ENCODE measurements around the gene FBXO30.

The FBXO30 gene

DNA sequence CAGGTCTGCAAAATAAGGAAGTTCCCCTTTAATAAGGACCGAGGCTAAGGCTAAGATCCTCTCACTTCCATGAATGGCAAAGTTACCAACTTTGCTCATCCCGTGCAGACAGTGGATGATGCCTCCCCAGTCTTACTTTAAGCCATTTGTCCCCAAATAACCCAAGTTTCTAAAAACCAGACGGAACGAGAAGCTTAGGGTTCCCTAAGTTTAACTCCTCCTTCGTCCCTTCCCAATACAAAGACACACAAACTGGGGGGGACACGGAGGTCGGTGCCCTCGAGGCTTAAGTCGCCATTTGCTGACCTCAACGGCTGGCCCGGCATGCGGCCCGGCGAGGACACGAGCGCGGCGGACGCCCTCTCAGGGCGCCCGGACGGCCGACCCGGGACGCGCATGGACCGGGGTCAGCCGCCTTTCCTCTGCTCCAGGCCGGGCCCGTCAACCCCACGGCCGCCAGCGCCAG lies 527 bp downstream of the FBXO30 start:
- H2AFZ ChIP-seq (ENCODE audit: low read depth, low read length, severe bottlenecking): peak overlapping the region; percentile 94
- peaks cover 13% of the 10 kb centered on the region for H3F3A ChIP-seq (ENCODE audit: insufficient read depth)
- TF ChIP-seq, protein P1, sequence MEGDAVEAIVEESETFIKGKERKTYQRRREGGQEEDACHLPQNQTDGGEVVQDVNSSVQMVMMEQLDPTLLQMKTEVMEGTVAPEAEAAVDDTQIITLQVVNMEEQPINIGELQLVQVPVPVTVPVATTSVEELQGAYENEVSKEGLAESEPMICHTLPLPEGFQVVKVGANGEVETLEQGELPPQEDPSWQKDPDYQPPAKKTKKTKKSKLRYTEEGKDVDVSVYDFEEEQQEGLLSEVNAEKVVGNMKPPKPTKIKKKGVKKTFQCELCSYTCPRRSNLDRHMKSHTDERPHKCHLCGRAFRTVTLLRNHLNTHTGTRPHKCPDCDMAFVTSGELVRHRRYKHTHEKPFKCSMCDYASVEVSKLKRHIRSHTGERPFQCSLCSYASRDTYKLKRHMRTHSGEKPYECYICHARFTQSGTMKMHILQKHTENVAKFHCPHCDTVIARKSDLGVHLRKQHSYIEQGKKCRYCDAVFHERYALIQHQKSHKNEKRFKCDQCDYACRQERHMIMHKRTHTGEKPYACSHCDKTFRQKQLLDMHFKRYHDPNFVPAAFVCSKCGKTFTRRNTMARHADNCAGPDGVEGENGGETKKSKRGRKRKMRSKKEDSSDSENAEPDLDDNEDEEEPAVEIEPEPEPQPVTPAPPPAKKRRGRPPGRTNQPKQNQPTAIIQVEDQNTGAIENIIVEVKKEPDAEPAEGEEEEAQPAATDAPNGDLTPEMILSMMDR (IDR thresholded peaks at IDR 0.05; ENCODE audit: insufficient read depth, low read length, poor library complexity, severe bottlenecking): no peak
- TF ChIP-seq EZH2phosphoT487 (conservative IDR thresholded peaks at IDR 0.05; ENCODE audit: low read length): no peak
- H3K27ac ChIP-seq (ENCODE audit: low read depth, low read length): peak overlapping the region; percentile 56
- no peaks in the 10 kb centered on the region for H3K36me3 ChIP-seq (ENCODE audit: low read length)
- H3K79me2 ChIP-seq (ENCODE audit: insufficient read depth, low read length): peaks cover 52% of the 10 kb centered on the region
- no peaks in the 10 kb centered on the region for H3K9me3 ChIP-seq (ENCODE audit: insufficient read depth, low read length)
- H4K20me1 ChIP-seq (ENCODE audit: low read depth, low read length): peaks cover 13% of the 10 kb centered on the region; the same call in 1 of the 2 replicates
- peak overlapping the region; percentile 96 for H3K4me2 ChIP-seq (ENCODE audit: low read depth, low read length, poor library complexity, severe bottlenecking)
- H3K27me3 ChIP-seq (ENCODE audit: low read length): no peaks in the 10 kb centered on the region
- H3K9me2 ChIP-seq (replicated peaks; ENCODE audit: insufficient read depth, low read length): no peaks in the 10 kb centered on the region
- peak overlapping the region; percentile 84 for H3K4me3 ChIP-seq (ENCODE audit: insufficient read depth, low read length, poor library complexity, severe bottlenecking)
- peak overlapping the region; percentile 97 for H3K9ac ChIP-seq (ENCODE audit: low read length)

DNA sequence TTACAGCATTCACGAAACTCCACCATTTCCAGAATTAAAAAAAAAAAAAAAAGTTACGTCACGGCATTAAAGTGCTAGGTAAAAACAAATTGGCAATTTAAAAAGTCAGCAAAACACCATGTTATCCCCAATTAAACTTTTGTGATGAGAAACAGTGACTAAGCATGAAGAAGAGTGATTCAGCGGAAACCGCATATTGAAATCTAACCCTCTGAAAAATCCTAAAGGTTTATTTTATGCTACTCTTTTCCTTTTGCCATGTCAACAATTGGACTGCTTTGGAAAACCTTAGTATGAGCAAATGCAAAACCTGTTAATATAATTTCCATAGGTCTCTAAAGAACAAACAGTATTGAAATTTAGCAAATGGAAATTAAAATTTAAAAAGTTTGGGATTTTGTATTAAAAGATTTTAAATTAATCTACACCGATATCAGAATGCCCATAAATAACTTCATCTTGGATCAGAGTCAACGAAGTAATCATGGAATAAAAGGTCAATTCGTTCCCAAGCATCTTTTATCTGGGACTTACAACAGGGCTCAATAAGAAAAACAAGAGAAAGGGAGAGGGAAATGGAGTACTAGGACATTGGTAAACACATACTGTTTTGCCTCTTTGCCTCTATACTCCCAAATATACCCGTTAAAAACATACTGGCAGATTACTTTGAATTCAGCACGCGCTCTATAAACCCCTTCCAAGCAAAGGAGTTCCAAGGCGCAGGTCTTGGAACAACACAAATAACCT lies 1.1 kb downstream of the FBXO30 start:
- H3K9ac ChIP-seq (ENCODE audit: low read length): peak overlapping the region; percentile 97
- H2AFZ ChIP-seq (ENCODE audit: low read depth, low read length, severe bottlenecking): peak overlapping the region; percentile 94
- TF ChIP-seq EZH2phosphoT487 (conservative IDR thresholded peaks at IDR 0.05; ENCODE audit: low read length): no peak
- TF ChIP-seq, protein P1 (IDR thresholded peaks at IDR 0.05; ENCODE audit: insufficient read depth, low read length, poor library complexity, severe bottlenecking): no peak

DNA sequence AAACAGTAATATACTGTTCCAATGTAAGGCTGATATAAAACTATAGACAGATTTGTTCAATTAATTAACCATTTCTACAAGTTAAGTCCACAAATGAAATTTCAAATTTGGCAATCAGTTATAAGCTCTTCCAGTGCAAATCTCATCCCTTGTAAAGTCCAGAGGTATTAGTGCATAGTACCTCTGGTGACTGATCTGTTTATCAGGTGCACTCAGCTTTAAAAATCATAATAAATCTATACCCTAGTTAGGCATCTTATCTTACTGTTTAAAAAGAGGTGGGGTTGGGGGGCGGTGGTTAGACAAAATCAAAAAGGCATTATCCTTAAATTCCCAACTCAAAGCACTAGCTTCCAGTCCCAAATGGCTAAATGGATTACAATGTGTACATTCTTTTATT lies 2.9 kb downstream of the FBXO30 start:
- Histone ChIP-seq H3K4me3 (ENCODE audit: insufficient read depth, low read length, poor library complexity, severe bottlenecking) (peak overlapping the region; percentile 84), H3K27me3 (ENCODE audit: low read length) (no peaks in the 10 kb centered on the region), H4K20me1 (ENCODE audit: low read depth, low read length) (peaks cover 13% of the 10 kb centered on the region; the same call in 1 of the 2 replicates), H3F3A (ENCODE audit: insufficient read depth) (peaks cover 13% of the 10 kb centered on the region), H3K27ac (ENCODE audit: low read depth, low read length) (peak overlapping the region; percentile 15; the same call in 1 of the 2 replicates), H3K9ac (ENCODE audit: low read length) (no peak overlapping the region), H2AFZ (ENCODE audit: low read depth, low read length, severe bottlenecking) (no peak overlapping the region), H3K9me3 (ENCODE audit: insufficient read depth, low read length) (no peaks in the 10 kb centered on the region), H3K36me3 (ENCODE audit: low read length) (no peaks in the 10 kb centered on the region; the same call in 1 of the 2 replicates), H3K4me2 (ENCODE audit: low read depth, low read length, poor library complexity, severe bottlenecking) (peak overlapping the region; percentile 96), H3K79me2 (ENCODE audit: insufficient read depth, low read length) (peaks cover 71% of the 10 kb centered on the region), H3K9me2 (replicated peaks; ENCODE audit: insufficient read depth, low read length) (no peaks in the 10 kb centered on the region)
- no peak for TF ChIP-seq EZH2phosphoT487 (conservative IDR thresholded peaks at IDR 0.05; ENCODE audit: low read length)
- TF ChIP-seq, protein P1 (IDR thresholded peaks at IDR 0.05; ENCODE audit: insufficient read depth, low read length, poor library complexity, severe bottlenecking): no peak

More for the DNA sequence above, 1.1 kb downstream of the FBXO30 start:
- Histone ChIP-seq H3K79me2 (ENCODE audit: insufficient read depth, low read length) (peaks cover 57% of the 10 kb centered on the region), H3K27me3 (ENCODE audit: low read length) (no peaks in the 10 kb centered on the region), H3K9me3 (ENCODE audit: insufficient read depth, low read length) (no peaks in the 10 kb centered on the region), H3K4me3 (ENCODE audit: insufficient read depth, low read length, poor library complexity, severe bottlenecking) (peak overlapping the region; percentile 84), H3F3A (ENCODE audit: insufficient read depth) (peaks cover 13% of the 10 kb centered on the region), H3K9me2 (replicated peaks; ENCODE audit: insufficient read depth, low read length) (no peaks in the 10 kb centered on the region), H3K27ac (ENCODE audit: low read depth, low read length) (peak overlapping the region; percentile 56), H4K20me1 (ENCODE audit: low read depth, low read length) (peaks cover 13% of the 10 kb centered on the region; the same call in 1 of the 2 replicates), H3K36me3 (ENCODE audit: low read length) (no peaks in the 10 kb centered on the region; the same call in 1 of the 2 replicates), H3K4me2 (ENCODE audit: low read depth, low read length, poor library complexity, severe bottlenecking) (peak overlapping the region; percentile 96)
